Nucleus accumbens (tissue), 56 donors: Measurements from ENCODE around the gene COQ3.

Experiments used
- DNase-seq, 56 donors: peaks; one replicate each; lab custom pipeline; 2025; lab: John Stamatoyannopoulos, UW

The COQ3 gene

GRCh38 chr6:99390896-99391295 lies 3.1 kb downstream of the COQ3 start:
- no peak for DNase-seq

- DNase-seq = no peak
Measured at GRCh38 chr6:99384507-99384906, 9.5 kb downstream of the COQ3 start.

- DNase-seq = no peak
Measured at GRCh38 chr6:99378636-99379035, 15.4 kb downstream of the COQ3 start.

GRCh38 chr6:99369533-99369932 lies 24.5 kb downstream of the COQ3 start:
- DNase-seq = no peak

GRCh38 chr6:99366852-99367251 lies 27.1 kb downstream of the COQ3 start:
- no peak for DNase-seq

- no peak for DNase-seq
Measured at GRCh38 chr6:99364026-99364425, 30.0 kb downstream of the COQ3 start.

- no peak for DNase-seq
Measured at GRCh38 chr6:99362678-99363268, 31.2 kb downstream of the COQ3 start.

GRCh38 chr6:99359800-99360199 lies 34.2 kb downstream of the COQ3 start:
- no peak for DNase-seq

GRCh38 chr6:99356641-99357040 lies 37.4 kb downstream of the COQ3 start:
- no peak for DNase-seq

GRCh38 chr6:99354983-99355382 lies 39.0 kb downstream of the COQ3 start:
- no peak for DNase-seq

GRCh38 chr6:99353126-99353525 lies 40.9 kb downstream of the COQ3 start:
- no peak for DNase-seq

GRCh38 chr6:99350573-99350972 lies 43.4 kb downstream of the COQ3 start:
- peak in 10 of 56 donors; percentile 2 to 32 (median 8) for DNase-seq

- peak in 32 of 56 donors; percentile 5 to 75 (median 38) for DNase-seq
Measured at GRCh38 chr6:99349171-99350141, 44.5 kb downstream of the COQ3 start, which contains the start of gene FAXC. Gene FAXC, minus strand, starts transcription at chr6:99349674. Its CDS starts 302 bp downstream, at chr6:99349372.

- peak in 4 of 56 donors; percentile 6 to 34 (median 13) for DNase-seq
Measured at GRCh38 chr6:99348288-99349170, 45.5 kb downstream of the COQ3 start.

GRCh38 chr6:99347804-99348203 lies 46.2 kb downstream of the COQ3 start:
- no peak for DNase-seq

- no peak for DNase-seq
Measured at GRCh38 chr6:99346595-99346994, 47.4 kb downstream of the COQ3 start.

- no peak for DNase-seq
Measured at GRCh38 chr6:99345164-99345563, 48.8 kb downstream of the COQ3 start.

GRCh38 chr6:99344289-99344688 lies 49.7 kb downstream of the COQ3 start:
- DNase-seq = no peak

GRCh38 chr6:99341862-99342455 lies 52.0 kb downstream of the COQ3 start:
- no peak for DNase-seq

- no peak for DNase-seq
Measured at GRCh38 chr6:99338188-99338587, 55.8 kb downstream of the COQ3 start.
